Stomach (tissue), 4 donors: ENCODE results near the gene CRYL1.

Experiments
- CTCF ChIP-seq, 7 experiments: fragments of 450-650 bp in 4 of 7; fragments of 200-600 bp in 3 of 7; sonication (generic) in 3 of 7; IDR thresholded peaks; one replicate each; pipeline ENCODE4 v1.5.1; 2016 to 2019; ENCODE audit warnings: antibody characterized with exemption in 7 of 7, control low read depth in 2 of 7, mild to moderate bottlenecking in 1 of 7
- POLR2AphosphoS5 ChIP-seq, 3 donors: sonication (generic); formaldehyde crosslinking; IDR thresholded peaks; one replicate each; pipeline ENCODE4 v1.6.1; 2016; ENCODE audit warnings: antibody characterized with exemption in 3 of 3

GRCh38 chr13:20566898-20567874, 41.5 kb upstream of the CRYL1 start, which contains the start of gene IFT88:
- TF ChIP-seq POLR2AphosphoS5 (IDR thresholded peaks at IDR 0.05) (peak; percentile 57 to 61 (median 58)), CTCF (IDR thresholded peaks at IDR 0.05) (peak in 1 of 7 experiments; percentile 29)
